ENCODE data around the gene MEAF6.

DNA sequence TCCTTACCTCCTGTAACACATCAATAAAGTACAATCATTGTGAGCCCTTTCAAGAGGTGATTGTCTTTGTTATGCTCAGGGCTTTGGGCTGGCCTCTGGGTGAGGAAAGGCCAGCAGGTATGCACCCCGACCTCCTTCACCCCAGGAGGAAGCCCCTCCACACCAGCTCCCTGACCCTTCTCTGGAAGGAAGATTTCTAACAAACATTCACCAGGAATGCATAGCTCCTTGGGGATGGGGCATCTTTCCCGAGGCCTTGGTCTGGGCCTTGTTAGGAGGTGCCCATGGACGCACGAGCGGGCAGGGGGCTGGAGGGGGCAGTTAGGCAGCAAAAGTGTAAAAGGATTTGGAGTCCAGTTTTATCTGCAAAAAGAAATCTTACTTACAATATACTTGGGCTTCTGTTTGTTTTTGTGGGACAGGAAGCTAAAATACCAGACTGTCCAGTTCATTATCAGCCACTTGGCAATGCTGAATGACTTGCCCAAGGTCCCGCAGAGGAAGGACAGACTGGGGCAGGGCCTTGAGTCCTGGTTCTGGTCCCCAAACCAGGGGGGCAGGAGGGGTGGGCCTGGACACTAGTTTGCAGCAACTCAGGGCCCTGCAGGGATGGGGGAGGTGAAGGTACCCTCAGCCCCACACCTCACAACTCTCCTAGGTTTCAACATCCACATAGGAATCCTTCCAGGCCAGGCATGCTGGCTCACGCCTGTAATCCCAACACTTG, 30.1 kb downstream of the MEAF6 start:
- TF ChIP-seq POLR2A (IDR thresholded peaks at IDR 0.05) (no peak), CTCF (IDR thresholded peaks at IDR 0.05) (no peak)

Data from upper lobe of left lung (tissue), 4 donors.